NCI-H524 (cell line): ENCODE measurements around the gene KRT28.
"Not testable (repeated sequence)": the region's sequence is repeated elsewhere in the genome, so short reads cannot be mapped to it uniquely, and the experiment has no call there.

Source experiments
- DNase-seq, 2 experiments: peaks; one replicate each; lab custom pipeline; 2025; lab: John Stamatoyannopoulos, UW

Gene KRT28

GRCh38 chr17:40779181-40779909 lies 20.4 kb downstream of the KRT28 start:
- peak in 1 of 2 experiments; percentile 24 for DNase-seq

GRCh38 chr17:40778461-40778860 lies 21.3 kb downstream of the KRT28 start:
- DNase-seq, result no peak

- DNase-seq, result no peak
Measured at GRCh38 chr17:40777971-40778370, 21.8 kb downstream of the KRT28 start.

GRCh38 chr17:40777459-40777858 lies 22.3 kb downstream of the KRT28 start:
- DNase-seq, result peak in 1 of 2 experiments; percentile 4

GRCh38 chr17:40775945-40776344 lies 23.8 kb downstream of the KRT28 start:
- no peak for DNase-seq

- DNase-seq, result no peak
Measured at GRCh38 chr17:40772101-40772500, 27.7 kb downstream of the KRT28 start, which contains the start of gene KRT26. TSS of gene KRT26 (minus strand) at chr17:40772201. CDS start at chr17:40772113, 88 bp downstream.

GRCh38 chr17:40765657-40766056 lies 34.1 kb downstream of the KRT28 start:
- no peak for DNase-seq

- DNase-seq, result no peak
Measured at GRCh38 chr17:40763752-40764151, 36.0 kb downstream of the KRT28 start.

- DNase-seq, result no peak
Measured at GRCh38 chr17:40760105-40761016, 39.4 kb downstream of the KRT28 start.

GRCh38 chr17:40755231-40755630 lies 44.5 kb downstream of the KRT28 start, which contains the start of gene KRT25:
TSS of gene KRT25 (minus strand) at chr17:40755331. CDS start at chr17:40755271, 60 bp downstream.
- DNase-seq, result no peak

GRCh38 chr17:40753804-40754203 lies 46.0 kb downstream of the KRT28 start:
- no peak for DNase-seq

- no peak for DNase-seq
Measured at GRCh38 chr17:40751065-40751464, 48.7 kb downstream of the KRT28 start.

- DNase-seq, result no peak
Measured at GRCh38 chr17:40750391-40750790, 49.4 kb downstream of the KRT28 start.

- DNase-seq, result not testable (repeated sequence)
Measured at GRCh38 chr17:40748666-40749065, 51.1 kb downstream of the KRT28 start.
